ENCODE data around the gene ADGRL1. TPM values are rescaled to one million over a fixed set of nuclear protein-coding genes. Genes with fewer than 3 reads are reported as not detected.
A peak's percentile ranks its signal among the peaks of the same experiment; 100 is the strongest.

The ADGRL1 gene
- polyA plus RNA-seq, 1 donor (not counting 4 experiments of a cell fraction or from before 2014, with no cell fraction given), result 3.2 TPM

GRCh38 chr19:14119146-14119545 lies 86.8 kb downstream of the ADGRL1 start:
- dilution Hi-C loops (cut with MboI; ENCODE audit: extremely low pct_ligation_motif_present, low sequenced_read_pairs), result no loop called here
- TF ChIP-seq, protein P1, sequence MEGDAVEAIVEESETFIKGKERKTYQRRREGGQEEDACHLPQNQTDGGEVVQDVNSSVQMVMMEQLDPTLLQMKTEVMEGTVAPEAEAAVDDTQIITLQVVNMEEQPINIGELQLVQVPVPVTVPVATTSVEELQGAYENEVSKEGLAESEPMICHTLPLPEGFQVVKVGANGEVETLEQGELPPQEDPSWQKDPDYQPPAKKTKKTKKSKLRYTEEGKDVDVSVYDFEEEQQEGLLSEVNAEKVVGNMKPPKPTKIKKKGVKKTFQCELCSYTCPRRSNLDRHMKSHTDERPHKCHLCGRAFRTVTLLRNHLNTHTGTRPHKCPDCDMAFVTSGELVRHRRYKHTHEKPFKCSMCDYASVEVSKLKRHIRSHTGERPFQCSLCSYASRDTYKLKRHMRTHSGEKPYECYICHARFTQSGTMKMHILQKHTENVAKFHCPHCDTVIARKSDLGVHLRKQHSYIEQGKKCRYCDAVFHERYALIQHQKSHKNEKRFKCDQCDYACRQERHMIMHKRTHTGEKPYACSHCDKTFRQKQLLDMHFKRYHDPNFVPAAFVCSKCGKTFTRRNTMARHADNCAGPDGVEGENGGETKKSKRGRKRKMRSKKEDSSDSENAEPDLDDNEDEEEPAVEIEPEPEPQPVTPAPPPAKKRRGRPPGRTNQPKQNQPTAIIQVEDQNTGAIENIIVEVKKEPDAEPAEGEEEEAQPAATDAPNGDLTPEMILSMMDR (optimal IDR thresholded peaks at IDR 0.05 in 1 of 3, IDR thresholded peaks at IDR 0.05 in 1 of 3, conservative IDR thresholded peaks at IDR 0.05 in 1 of 3; ENCODE audit: extremely low read depth in 1 of 3, insufficient read depth in 2 of 3, low read length in 3 of 3), result no peak
- no peak for TF ChIP-seq EZH2 (IDR thresholded peaks at IDR 0.05; ENCODE audit: low read length)
- peak overlapping the region; percentile 91 for H3K4me2 ChIP-seq (ENCODE audit: control insufficient read depth, extremely low read depth, insufficient read depth, low read depth, low read length)
- H3K36me3 ChIP-seq (ENCODE audit: control insufficient read depth in 2 of 2, extremely low read depth in 1 of 2, insufficient read depth in 2 of 2, low read length in 2 of 2), result peaks cover 0 to 4% of the 10 kb centered on the region in 2 experiments
- H3K9me3 ChIP-seq (ENCODE audit: control insufficient read depth, low read depth, low read length), result no peaks in the 10 kb centered on the region
- peak overlapping the region; percentile 82 for H2AFZ ChIP-seq (ENCODE audit: control insufficient read depth, low read length)
- no peak for DNase-seq (ENCODE audit: low read depth, low spot score)
- peaks cover 9% of the 10 kb centered on the region for H3K79me2 ChIP-seq (ENCODE audit: control insufficient read depth, insufficient read depth, low read length)
- no peak overlapping the region for H3K9ac ChIP-seq (ENCODE audit: control insufficient read depth, extremely low read depth, insufficient read depth, low read length)
- peaks cover 14% of the 10 kb centered on the region for H3K4me1 ChIP-seq (ENCODE audit: control insufficient read depth, extremely low read depth, insufficient read depth, low read length)
- no peak overlapping the region for H3K4me3 ChIP-seq (ENCODE audit: control insufficient read depth in 2 of 3, extremely low read depth in 1 of 3, insufficient read depth in 2 of 3, low read depth in 1 of 3, low read length in 3 of 3)
- no peaks in the 10 kb centered on the region for H3K27me3 ChIP-seq (ENCODE audit: control insufficient read depth, extremely low read depth, insufficient read depth, low read length)
- no peaks in the 10 kb centered on the region for H4K20me1 ChIP-seq (ENCODE audit: control insufficient read depth, extremely low read depth, insufficient read depth, low read length)
- FAIRE-seq, result no peak
- H3K27ac ChIP-seq (ENCODE audit: control insufficient read depth, insufficient read depth, low read length), result peak overlapping the region; percentile 63
- H3K9me1 ChIP-seq (ENCODE audit: control insufficient read depth, extremely low read depth, insufficient read depth, low read length), result no peaks in the 10 kb centered on the region

DNA sequence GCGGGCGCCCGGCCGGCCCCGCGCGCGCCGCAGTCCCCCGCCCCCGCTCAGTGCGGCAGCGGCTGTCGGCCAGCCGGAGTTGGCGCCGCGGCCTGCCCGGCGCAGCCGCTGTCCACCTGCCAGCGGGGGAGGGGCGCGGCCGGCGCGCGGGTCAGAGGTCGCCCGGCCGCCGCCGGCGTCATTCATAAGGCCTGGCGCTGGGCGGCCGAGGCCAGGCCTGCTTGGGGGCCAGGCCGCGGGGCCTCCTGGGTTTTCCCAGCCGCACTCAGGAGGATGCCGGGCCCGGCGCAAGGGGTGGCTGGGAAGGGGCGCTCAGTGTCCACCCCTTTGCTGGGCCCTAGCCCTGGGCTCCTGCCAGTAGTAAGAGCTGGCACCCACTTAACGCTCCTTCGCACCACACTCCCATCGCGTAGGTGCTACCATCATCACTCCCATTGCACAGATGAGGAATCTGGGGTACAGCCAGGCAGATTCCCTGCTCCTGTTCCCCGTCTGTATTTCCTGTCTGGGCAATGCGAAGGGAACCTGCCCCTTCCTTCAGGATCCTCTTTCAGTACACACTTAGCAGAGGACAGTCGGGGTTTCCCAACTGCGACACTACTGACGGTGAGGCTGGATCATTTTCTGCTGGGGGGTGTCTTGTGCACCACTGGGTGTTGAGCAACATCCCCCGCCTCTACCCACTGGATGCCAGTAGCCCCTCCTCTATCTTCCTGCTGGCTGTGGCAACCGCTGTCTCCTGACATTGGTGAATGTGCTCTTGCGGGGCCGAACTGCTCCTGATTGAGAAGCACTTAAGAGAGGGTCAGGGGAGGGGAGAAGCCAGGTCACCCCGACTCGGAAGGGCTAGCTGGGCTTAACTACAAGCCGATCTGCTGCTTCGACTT lies 87.6 kb downstream of the ADGRL1 start:
- Histone ChIP-seq H3K27ac (ENCODE audit: control insufficient read depth, insufficient read depth, low read length) (peak overlapping the region; percentile 63), H3K36me3 (ENCODE audit: control insufficient read depth in 2 of 2, extremely low read depth in 1 of 2, insufficient read depth in 2 of 2, low read length in 2 of 2) (peaks cover 0 to 4% of the 10 kb centered on the region in 2 experiments), H3K4me2 (ENCODE audit: control insufficient read depth, extremely low read depth, insufficient read depth, low read depth, low read length) (peak overlapping the region; percentile 91), H3K4me1 (ENCODE audit: control insufficient read depth, extremely low read depth, insufficient read depth, low read length) (peaks cover 14% of the 10 kb centered on the region), H3K9me1 (ENCODE audit: control insufficient read depth, extremely low read depth, insufficient read depth, low read length) (no peaks in the 10 kb centered on the region), H2AFZ (ENCODE audit: control insufficient read depth, low read length) (peak overlapping the region; percentile 82), H3K4me3 (ENCODE audit: control insufficient read depth in 2 of 3, extremely low read depth in 1 of 3, insufficient read depth in 2 of 3, low read depth in 1 of 3, low read length in 3 of 3) (peak overlapping the region; percentile 44 to 72 (median 58)), H3K9me3 (ENCODE audit: control insufficient read depth, low read depth, low read length) (no peaks in the 10 kb centered on the region), H3K79me2 (ENCODE audit: control insufficient read depth, insufficient read depth, low read length) (peaks cover 9% of the 10 kb centered on the region), H4K20me1 (ENCODE audit: control insufficient read depth, extremely low read depth, insufficient read depth, low read length) (no peaks in the 10 kb centered on the region), H3K9ac (ENCODE audit: control insufficient read depth, extremely low read depth, insufficient read depth, low read length) (peak overlapping the region; percentile 73), H3K27me3 (ENCODE audit: control insufficient read depth, extremely low read depth, insufficient read depth, low read length) (no peaks in the 10 kb centered on the region)
- DNase-seq (ENCODE audit: low read depth, low spot score) (no peak), FAIRE-seq (peak; percentile 9)
- TF ChIP-seq EZH2 (IDR thresholded peaks at IDR 0.05; ENCODE audit: low read length), result no peak
- dilution Hi-C loops (cut with MboI; ENCODE audit: extremely low pct_ligation_motif_present, low sequenced_read_pairs), result no loop called here
